Gastrocnemius medialis (tissue), 4 donors: ENCODE measurements around the gene ADD2.

Experiments used
- CTCF ChIP-seq, 5 experiments: fragments of 450-650 bp in 3 of 5; fragments of 200-600 bp in 2 of 5; sonication (generic) in 2 of 5; IDR thresholded peaks in 4 of 5; conservative IDR thresholded peaks in 1 of 5; 1 replicate in 4 of 5; 2 replicates in 1 of 5; pipeline ENCODE4 v1.5.1; 2016 to 2019; ENCODE audit warnings: antibody characterized with exemption in 5 of 5, mild to moderate bottlenecking in 3 of 5, moderate library complexity in 3 of 5
- POLR2A ChIP-seq, 2 donors: fragments of 450-650 bp; IDR thresholded peaks; one replicate each; pipeline ENCODE4 v1.6.1; 2017; ENCODE audit warnings: antibody characterized with exemption in 2 of 2, mild to moderate bottlenecking in 2 of 2, moderate library complexity in 2 of 2

GRCh38 chr2:70690846-70691245 lies 77.2 kb downstream of the ADD2 start:
- no peak for TF ChIP-seq POLR2A (IDR thresholded peaks at IDR 0.05)
- TF ChIP-seq CTCF (IDR thresholded peaks at IDR 0.05 in 4 of 5, conservative IDR thresholded peaks at IDR 0.05 in 1 of 5): no peak
